GM12878 (cell line): ENCODE results near the gene CCL19. TPM values are rescaled to one million over a fixed set of nuclear protein-coding genes. Genes with fewer than 3 reads are reported as not detected.

Source experiments
- ATAC-seq: fragments of 200-7000 bp; cut with Tn5 transposase; 3 replicates; pipeline ENCODE4 v1.9.1; 2020; ENCODE audit warnings: mild to moderate bottlenecking, moderate library complexity
- BruUV-seq: library from RNA; stranded (reverse); fragments of 400-500 nt; replicated peaks from 2 replicates; lab custom pipeline; 2021; lab: Mats Ljungman, UMichigan
- CTCF ChIA-PET: fragments of 300-600 bp; sonication (Branson Sonifier 250); formaldehyde crosslinking; extraction: SDS; loops from one replicate; lab custom pipeline; 2021; ENCODE audit warnings: inconsistent platforms; lab: Yijun Ruan, JAX
- POLR2A ChIA-PET: fragments of 350-600 bp; formaldehyde crosslinking; extraction: SDS; loops from one replicate; lab custom pipeline; 2021; ENCODE audit warnings: inconsistent platforms; lab: Charles Lee
- RAD21 ChIA-PET: fragments of 300-600 bp; sonication (Branson Sonifier 250); formaldehyde crosslinking; loops from one replicate; lab custom pipeline; 2023; ENCODE audit warnings: antibody characterized with exemption; ENCODE audit not compliant: unreplicated experiment; lab: Charles Lee
- SMC1A ChIA-PET: fragments of 300-600 bp; sonication (Branson Sonifier 250); formaldehyde crosslinking; loops from one replicate; lab custom pipeline; 2023; ENCODE audit not compliant: unreplicated experiment, uncharacterized antibody; lab: Charles Lee
- DNase-seq: peaks from one replicate; pipeline ENCODE4 v3.0.0-alpha.2; 2011; ENCODE audit warnings: low read depth, low spot score
- FAIRE-seq: peaks from 3 replicates; lab custom pipeline; 2011; peaks lifted over from hg19 to GRCh38; lab: Jason Lieb, UNC
- H2AFZ ChIP-seq: 2 replicates; pipeline ENCODE4 v1.6.0; 2011; ENCODE audit warnings: low read depth, low read length, control low read depth; ENCODE audit not compliant: control insufficient read depth
- H3K27ac ChIP-seq: 2 replicates; pipeline ENCODE4 v1.5.1; 2011; ENCODE audit warnings: control low read depth; ENCODE audit not compliant: control insufficient read depth, insufficient read depth
- H3K27me3 ChIP-seq, 2 experiments: replicated peaks in 1 of 2; 2 replicates each; pipeline versions ENCODE4 v1.6.0 to v1.6.1; 2011; ENCODE audit warnings: low read length in 1 of 2; ENCODE audit not compliant: control insufficient read depth in 2 of 2, insufficient read depth in 2 of 2
- H3K36me3 ChIP-seq, 2 experiments: 2 replicates each; pipeline ENCODE4 v1.5.1; 2011; ENCODE audit warnings: low read length in 1 of 2; ENCODE audit not compliant: control insufficient read depth in 2 of 2, insufficient read depth in 2 of 2
- H3K4me1 ChIP-seq: 2 replicates; pipeline ENCODE4 v1.6.1; 2011; ENCODE audit warnings: mild to moderate bottlenecking, low read length, moderate library complexity, mixed read lengths; ENCODE audit not compliant: control insufficient read depth, insufficient read depth
- H3K4me2 ChIP-seq: 2 replicates; pipeline ENCODE4 v1.6.0; 2011; ENCODE audit warnings: control low read depth; ENCODE audit not compliant: control insufficient read depth, insufficient read depth
- H3K4me3 ChIP-seq: fragments of 200-600 bp; sonication (generic); 2 replicates; pipeline ENCODE4 v1.5.1; 2016
- H3K79me2 ChIP-seq: 2 replicates; pipeline ENCODE4 v1.6.0; 2011; ENCODE audit warnings: low read length; ENCODE audit not compliant: control insufficient read depth, insufficient read depth
- H3K9ac ChIP-seq: 2 replicates; pipeline ENCODE4 v1.8.0; 2011; ENCODE audit warnings: low read length, control low read depth, mixed read lengths; ENCODE audit not compliant: control insufficient read depth, insufficient read depth
- H3K9me3 ChIP-seq: replicated peaks from 3 replicates; pipeline ENCODE4 v1.5.1; 2011; ENCODE audit warnings: mild to moderate bottlenecking, low read length; ENCODE audit not compliant: control insufficient read depth, insufficient read depth
- H4K20me1 ChIP-seq: 2 replicates; pipeline ENCODE4 v1.6.0; 2011; ENCODE audit not compliant: control insufficient read depth, insufficient read depth
- GABPA ChIP-seq: IDR thresholded peaks from 2 replicates; pipeline ENCODE4 v1.6.1; 2014; ENCODE audit warnings: antibody characterized with exemption, low read depth, mild to moderate bottlenecking, inconsistent platforms
- IRF4 ChIP-seq: IDR thresholded peaks from 2 replicates; pipeline ENCODE4 v1.6.1; 2011; ENCODE audit warnings: low read depth, low read length
- MEF2B ChIP-seq: fragments of 450-650 bp; IDR thresholded peaks from 2 replicates; pipeline ENCODE4 v1.6.1; 2018; ENCODE audit warnings: mild to moderate bottlenecking, moderate library complexity; ENCODE audit not compliant: partially characterized antibody, poor library complexity, severe bottlenecking
- PAX5 ChIP-seq: IDR thresholded peaks from 2 replicates; pipeline ENCODE4 v1.6.1; 2011; ENCODE audit warnings: low read depth, low read length, borderline replicate concordance
- RELA ChIP-seq: fragments of 450-650 bp; IDR thresholded peaks from 2 replicates; pipeline ENCODE4 v1.8.0; 2014; ENCODE audit warnings: borderline replicate concordance; ENCODE audit not compliant: partially characterized antibody
- TCF12 ChIP-seq: IDR thresholded peaks from 2 replicates; pipeline ENCODE4 v1.6.1; 2011; ENCODE audit warnings: low read depth, mild to moderate bottlenecking, low read length
- ZSCAN29 ChIP-seq: fragments of 450-650 bp; IDR thresholded peaks from 2 replicates; pipeline ENCODE4 v1.6.1; 2017; ENCODE audit warnings: mild to moderate bottlenecking, moderate library complexity
- WGBS: methylation state at CpG from one replicate; pipeline ENCODE4 v1.1.6; 2016; ENCODE audit warnings: low lambda C conversion rate; ENCODE audit not compliant: insufficient replicate concordance, insufficient coverage; ENCODE audit errors: missing lambda C conversion rate; 5-methylcytosine and 5-hydroxymethylcytosine counted together
- in situ Hi-C: fragments of 300-500 bp; cut with MboI; formaldehyde crosslinking; loops from 9 replicates; pipeline ENCODE4 v1.14.3; 2018; ENCODE audit warnings: mixed read lengths
- intact Hi-C: fragments of 100-400 bp; cut with micrococcal nuclease; formaldehyde crosslinking; loops from one replicate; pipeline ENCODE4 v1.14.2; 2022; ENCODE audit not compliant: unreplicated experiment
- polyA plus RNA-seq, 11 experiments: library from polyadenylated mRNA; depleted of rRNA in 4 of 11; unstranded in 6 of 11; stranded (reverse) in 5 of 11; fragments of >200 nt; fragmentation: Nextera tagmentation in 4 of 11; fragmentation: Illumina TruSeq in 1 of 11; extraction: Ambion mirVana in 4 of 11; extraction: Trizol in 1 of 11; gene quantifications; 1 replicate in 1 of 11; 2 replicates in 10 of 11; pipeline versions ENCODE4 v1.2.1 to v1.2.3, GENCODE V29; 2011 to 2016; ENCODE audit warnings: inconsistent platforms in 2 of 11, missing spikeins in 2 of 11, low read depth in 1 of 11
- total RNA-seq, 4 experiments: library from RNA; depleted of rRNA in 3 of 4; stranded (reverse); fragments of >200 nt in 3 of 4; fragmentation: Illumina TruSeq in 1 of 4; extraction: Trizol in 1 of 4; gene quantifications; 2 replicates each; pipeline versions ENCODE4 v1.2.1 to v1.2.3, GENCODE V29; 2013 to 2021
- TF ChIP-seq, protein P1 (sequence below): fragments of 450-650 bp; formaldehyde crosslinking; IDR thresholded peaks from 2 replicates; pipeline ENCODE4 v1.4.0; 2020; ENCODE audit warnings: mild to moderate bottlenecking, moderate library complexity

The CCL19 gene
- total and polyA plus RNA-seq, 10 of the 15 experiments (the other 5 are each of a cell fraction or from before 2014, with no cell fraction given), result 0.42 to 0.69 TPM; not detected in 8

DNA sequence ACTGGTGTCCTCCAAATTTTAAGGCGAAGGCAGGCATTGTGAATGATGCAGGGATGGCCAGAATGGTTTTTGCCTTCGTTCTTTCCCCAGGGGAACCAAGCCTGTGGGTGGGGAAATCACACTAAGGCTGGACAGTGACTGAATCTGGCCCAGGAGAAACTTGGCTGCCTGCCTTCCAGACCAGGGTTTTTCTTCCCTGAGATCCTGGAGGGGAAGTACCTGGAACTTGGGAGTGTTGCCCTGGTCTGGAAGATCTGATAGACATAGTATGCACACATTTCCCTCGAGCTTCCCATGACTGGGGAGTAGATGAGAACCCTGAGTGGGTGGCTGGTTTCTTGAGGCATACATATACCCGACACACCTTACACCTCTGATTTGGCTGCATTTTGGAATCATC is 39.8 kb downstream of the CCL19 start:
- Histone ChIP-seq H3K27ac (no peak overlapping the region), H3K4me3 (no peak overlapping the region), H3K36me3 (peaks cover 2 to 13% of the 10 kb centered on the region in 2 experiments; a peak in 3 of 4 replicates), H2AFZ (no peak overlapping the region), H3K9me3 (no peaks in the 10 kb centered on the region), H3K4me2 (peak overlapping the region; percentile 70; the same call in 1 of the 2 replicates), H3K79me2 (peaks cover 17% of the 10 kb centered on the region), H3K27me3 (no peaks in the 10 kb centered on the region), H3K4me1 (peaks cover 15% of the 10 kb centered on the region), H4K20me1 (no peaks in the 10 kb centered on the region; the same call in 1 of the 2 replicates), H3K9ac (no peak overlapping the region)
- 72% methylated on average over 4 of the region's 4 CpGs for WGBS
- ChIA-PET RAD21 (no interaction called here), CTCF (interaction anchor here (1.5 to 2.9 kb wide), 2 partner anchors 11 to 17 kb away, joined by 3 to 11 read pairs; partner anchors contain the start of gene CCL27), POLR2A (interaction anchor here (1.5 kb wide), 1 partner anchor 13 kb away, joined by 6 read pairs; the partner anchor contains the start of gene SIGMAR1), SMC1A (no interaction called here)
- intact Hi-C loops, result no loop called here
- no peak for FAIRE-seq
- no TSS peak for BruUV-seq
- in situ Hi-C loops, result no loop called here
- DNase-seq, result no peak
- no peak for TF ChIP-seq IRF4
- no peak for TF ChIP-seq PAX5
- no peak for TF ChIP-seq ZSCAN29
- TF ChIP-seq, protein P1, sequence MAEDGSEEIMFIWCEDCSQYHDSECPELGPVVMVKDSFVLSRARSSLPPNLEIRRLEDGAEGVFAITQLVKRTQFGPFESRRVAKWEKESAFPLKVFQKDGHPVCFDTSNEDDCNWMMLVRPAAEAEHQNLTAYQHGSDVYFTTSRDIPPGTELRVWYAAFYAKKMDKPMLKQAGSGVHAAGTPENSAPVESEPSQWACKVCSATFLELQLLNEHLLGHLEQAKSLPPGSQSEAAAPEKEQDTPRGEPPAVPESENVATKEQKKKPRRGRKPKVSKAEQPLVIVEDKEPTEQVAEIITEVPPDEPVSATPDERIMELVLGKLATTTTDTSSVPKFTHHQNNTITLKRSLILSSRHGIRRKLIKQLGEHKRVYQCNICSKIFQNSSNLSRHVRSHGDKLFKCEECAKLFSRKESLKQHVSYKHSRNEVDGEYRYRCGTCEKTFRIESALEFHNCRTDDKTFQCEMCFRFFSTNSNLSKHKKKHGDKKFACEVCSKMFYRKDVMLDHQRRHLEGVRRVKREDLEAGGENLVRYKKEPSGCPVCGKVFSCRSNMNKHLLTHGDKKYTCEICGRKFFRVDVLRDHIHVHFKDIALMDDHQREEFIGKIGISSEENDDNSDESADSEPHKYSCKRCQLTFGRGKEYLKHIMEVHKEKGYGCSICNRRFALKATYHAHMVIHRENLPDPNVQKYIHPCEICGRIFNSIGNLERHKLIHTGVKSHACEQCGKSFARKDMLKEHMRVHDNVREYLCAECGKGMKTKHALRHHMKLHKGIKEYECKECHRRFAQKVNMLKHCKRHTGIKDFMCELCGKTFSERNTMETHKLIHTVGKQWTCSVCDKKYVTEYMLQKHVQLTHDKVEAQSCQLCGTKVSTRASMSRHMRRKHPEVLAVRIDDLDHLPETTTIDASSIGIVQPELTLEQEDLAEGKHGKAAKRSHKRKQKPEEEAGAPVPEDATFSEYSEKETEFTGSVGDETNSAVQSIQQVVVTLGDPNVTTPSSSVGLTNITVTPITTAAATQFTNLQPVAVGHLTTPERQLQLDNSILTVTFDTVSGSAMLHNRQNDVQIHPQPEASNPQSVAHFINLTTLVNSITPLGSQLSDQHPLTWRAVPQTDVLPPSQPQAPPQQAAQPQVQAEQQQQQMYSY (CRISPR knock-in tag), result no peak
- TF ChIP-seq TCF12, result no peak
- no peak for TF ChIP-seq GABPA
- peak; percentile 48 for TF ChIP-seq MEF2B
- peak; percentile 39 for TF ChIP-seq RELA
- no peak for ATAC-seq
